Ishikawa (cell line): ENCODE results near the gene SOWAHC.

Source experiments
- CEBPB ChIP-seq: IDR thresholded peaks from 2 replicates; pipeline ENCODE4 v1.6.1; 2012
- CREB1 ChIP-seq: IDR thresholded peaks from 2 replicates; pipeline ENCODE4 v1.6.1; 2012; ENCODE audit warnings: low read depth
- EGR1 ChIP-seq: IDR thresholded peaks from 2 replicates; pipeline ENCODE4 v1.6.1; 2012
- EP300 ChIP-seq: IDR thresholded peaks from 2 replicates; pipeline ENCODE4 v1.6.1; 2012; ENCODE audit warnings: borderline replicate concordance
- FOXM1 ChIP-seq: IDR thresholded peaks from 2 replicates; pipeline ENCODE4 v1.6.1; 2012; ENCODE audit warnings: low read depth, borderline replicate concordance
- MAX ChIP-seq: IDR thresholded peaks from 2 replicates; pipeline ENCODE4 v1.6.1; 2012
- NFIC ChIP-seq: IDR thresholded peaks from 2 replicates; pipeline ENCODE4 v1.6.1; 2012
- RAD21 ChIP-seq: IDR thresholded peaks from 2 replicates; pipeline ENCODE4 v1.6.1; 2012; ENCODE audit warnings: low read depth
- REST ChIP-seq: IDR thresholded peaks from 2 replicates; pipeline ENCODE4 v1.6.1; 2012; ENCODE audit warnings: low read depth, mild to moderate bottlenecking
- TAF1 ChIP-seq: IDR thresholded peaks from 2 replicates; pipeline ENCODE4 v1.6.1; 2012; ENCODE audit warnings: low read depth, mild to moderate bottlenecking
- TCF12 ChIP-seq: IDR thresholded peaks from 2 replicates; pipeline ENCODE4 v1.6.1; 2012; ENCODE audit warnings: low read depth
- TEAD4 ChIP-seq: IDR thresholded peaks from 2 replicates; pipeline ENCODE4 v1.6.1; 2012
- USF1 ChIP-seq: IDR thresholded peaks from 2 replicates; pipeline ENCODE4 v1.6.1; 2012
- YY1 ChIP-seq: IDR thresholded peaks from 2 replicates; pipeline ENCODE4 v1.6.1; 2012; ENCODE audit warnings: low read depth
- ZBTB7A ChIP-seq: IDR thresholded peaks from 2 replicates; pipeline ENCODE4 v1.6.1; 2012; ENCODE audit warnings: low read depth

SOWAHC gene

GRCh38 chr2:109637749-109638570 lies 23.8 kb downstream of the SOWAHC start:
- TF ChIP-seq NFIC (no peak), REST (no peak), RAD21 (no peak), CREB1 (no peak), YY1 (no peak), MAX (no peak), FOXM1 (no peak)

- TF ChIP-seq MAX (no peak), ZBTB7A (no peak), YY1 (no peak), TEAD4 (no peak), EGR1 (no peak), REST (no peak), CEBPB (no peak), TAF1 (no peak), CREB1 (no peak), TCF12 (no peak), NFIC (no peak)
Measured at GRCh38 chr2:109638795-109639194, 24.6 kb downstream of the SOWAHC start.

- TF ChIP-seq MAX (no peak), TEAD4 (no peak), RAD21 (no peak), FOXM1 (no peak), TCF12 (no peak), EP300 (no peak), CREB1 (no peak), EGR1 (no peak), NFIC (no peak), YY1 (no peak), ZBTB7A (no peak), CEBPB (no peak), USF1 (no peak), REST (no peak)
Measured at GRCh38 chr2:109644571-109645275, 30.6 kb downstream of the SOWAHC start.

- TF ChIP-seq CREB1: no peak
Measured at GRCh38 chr2:109645412-109646184, 31.4 kb downstream of the SOWAHC start.

- TF ChIP-seq CEBPB: no peak
- no peak for TF ChIP-seq TAF1
- TF ChIP-seq MAX: no peak
- TF ChIP-seq EP300: no peak
- no peak for TF ChIP-seq EGR1
- no peak for TF ChIP-seq REST
- no peak for TF ChIP-seq RAD21
- TF ChIP-seq USF1: no peak
- no peak for TF ChIP-seq YY1
- TF ChIP-seq FOXM1: no peak
- no peak for TF ChIP-seq TCF12
- no peak for TF ChIP-seq NFIC
- no peak for TF ChIP-seq CREB1
- TF ChIP-seq TEAD4: no peak
- TF ChIP-seq ZBTB7A: no peak
Measured at GRCh38 chr2:109646961-109647360, 32.8 kb downstream of the SOWAHC start.
